H4 (cell line): ENCODE data around the gene CAMKMT. TPM values are rescaled to one million over a fixed set of nuclear protein-coding genes. Genes with fewer than 3 reads are reported as not detected.

Source experiments
- DNase-seq: peaks from one replicate; pipeline ENCODE4 v3.0.0-alpha.2; 2015; ENCODE audit warnings: low spot score
- total RNA-seq: library from RNA; depleted of rRNA; stranded (reverse); fragments of >200 nt; shearing (Covaris generic); gene quantifications from 2 replicates; pipeline ENCODE4 v1.2.3, GENCODE V29; 2014

The CAMKMT gene
- total RNA-seq, 1 experiment from 2014 or later = 4.5 TPM

GRCh38 chr2:44649381-44649780 is 287.6 kb downstream of the CAMKMT start:
- DNase-seq = no peak

GRCh38 chr2:44650796-44651195 is 289.0 kb downstream of the CAMKMT start:
- no peak for DNase-seq

GRCh38 chr2:44651974-44652373 is 290.2 kb downstream of the CAMKMT start:
- no peak for DNase-seq

GRCh38 chr2:44652701-44653100 is 291.0 kb downstream of the CAMKMT start:
- no peak for DNase-seq

GRCh38 chr2:44655401-44655864 is 293.7 kb downstream of the CAMKMT start:
- no peak for DNase-seq

- DNase-seq = no peak
Measured at GRCh38 chr2:44656460-44656859, 294.7 kb downstream of the CAMKMT start.

- no peak for DNase-seq
Measured at GRCh38 chr2:44663471-44664073, 301.8 kb downstream of the CAMKMT start.

- no peak for DNase-seq
Measured at GRCh38 chr2:44668336-44668735, 306.6 kb downstream of the CAMKMT start.

- no peak for DNase-seq
Measured at GRCh38 chr2:44671276-44671675, 309.5 kb downstream of the CAMKMT start.

- DNase-seq = no peak
Measured at GRCh38 chr2:44671916-44672315, 310.2 kb downstream of the CAMKMT start.

- no peak for DNase-seq
Measured at GRCh38 chr2:44672431-44672830, 310.7 kb downstream of the CAMKMT start.

GRCh38 chr2:44674473-44675284 is 312.9 kb downstream of the CAMKMT start:
- no peak for DNase-seq

GRCh38 chr2:44676379-44676778 is 314.6 kb downstream of the CAMKMT start:
- no peak for DNase-seq

- DNase-seq = no peak
Measured at GRCh38 chr2:44679584-44679983, 317.8 kb downstream of the CAMKMT start.

- no peak for DNase-seq
Measured at GRCh38 chr2:44679990-44680389, 318.2 kb downstream of the CAMKMT start.

- DNase-seq = no peak
Measured at GRCh38 chr2:44680424-44680971, 318.8 kb downstream of the CAMKMT start.

GRCh38 chr2:44680983-44681531 is 319.3 kb downstream of the CAMKMT start:
- no peak for DNase-seq

- DNase-seq = no peak
Measured at GRCh38 chr2:44682459-44682858, 320.7 kb downstream of the CAMKMT start.

GRCh38 chr2:44684559-44684958 is 322.8 kb downstream of the CAMKMT start:
- no peak for DNase-seq

- DNase-seq = no peak
Measured at GRCh38 chr2:44686561-44686960, 324.8 kb downstream of the CAMKMT start.

- no peak for DNase-seq
Measured at GRCh38 chr2:44687686-44688455, 326.1 kb downstream of the CAMKMT start.
